ENCODE measurements around the gene MMP2. TPM values are rescaled to one million over a fixed set of nuclear protein-coding genes. Genes with fewer than 3 reads are reported as not detected.
A peak's percentile ranks its signal among the peaks of the same experiment; 100 is the strongest.

Gene MMP2
- total RNA-seq, 2 donors from 2014 or later, result 249 to 351 TPM

- H3K9me3 ChIP-seq, result no peaks in the 10 kb centered on the region
- H3K36me3 ChIP-seq, result peaks cover 9% of the 10 kb centered on the region
- peaks cover 14 to 45% of the 10 kb centered on the region in 2 donors for H3K4me1 ChIP-seq (ENCODE audit: control insufficient read depth in 1 of 2, low read depth in 2 of 2)
- no peaks in the 10 kb centered on the region for H3K27me3 ChIP-seq (replicated peaks; ENCODE audit: insufficient read depth)
- ATAC-seq (ENCODE audit: insufficient number of reproducible peaks, low FRiP score, low read depth), result no peak
- no peak for TF ChIP-seq CTCF (IDR thresholded peaks at IDR 0.05)
- no peak overlapping the region for H3K27ac ChIP-seq
- H3K4me3 ChIP-seq, result no peak overlapping the region
- DNase-seq (ENCODE audit: low spot score), result no peak
Observed at GRCh38 chr16:55497558-55497957, 18.6 kb downstream of the MMP2 start.

- ATAC-seq (ENCODE audit: insufficient number of reproducible peaks, low FRiP score, low read depth) (no peak), DNase-seq (ENCODE audit: low spot score) (no peak)
- H3K27me3 ChIP-seq (replicated peaks; ENCODE audit: insufficient read depth), result no peaks in the 10 kb centered on the region
- H3K4me1 ChIP-seq (ENCODE audit: control insufficient read depth in 1 of 2, low read depth in 2 of 2), result peaks cover 19 to 51% of the 10 kb centered on the region in 2 donors
- TF ChIP-seq CTCF (IDR thresholded peaks at IDR 0.05), result no peak
- H3K9me3 ChIP-seq, result no peaks in the 10 kb centered on the region
- H3K36me3 ChIP-seq, result peaks cover 9% of the 10 kb centered on the region
- H3K27ac ChIP-seq, result no peak overlapping the region
- H3K4me3 ChIP-seq, result no peak overlapping the region
Observed at GRCh38 chr16:55498101-55498500, 19.1 kb downstream of the MMP2 start.

GRCh38 chr16:55499281-55499680, 20.3 kb downstream of the MMP2 start:
- Histone ChIP-seq H3K4me3 (no peak overlapping the region), H3K4me1 (ENCODE audit: control insufficient read depth in 1 of 2, low read depth in 2 of 2) (peaks cover 19 to 55% of the 10 kb centered on the region in 2 donors), H3K9me3 (no peaks in the 10 kb centered on the region), H3K36me3 (peaks cover 9% of the 10 kb centered on the region), H3K27ac (peak overlapping the region; percentile 18 to 70), H3K27me3 (replicated peaks; ENCODE audit: insufficient read depth) (no peaks in the 10 kb centered on the region)
- no peak for TF ChIP-seq CTCF (IDR thresholded peaks at IDR 0.05)
- no peak for ATAC-seq (ENCODE audit: insufficient number of reproducible peaks, low FRiP score, low read depth)
- DNase-seq (ENCODE audit: low spot score), result no peak

GRCh38 chr16:55499951-55500529, 21.0 kb downstream of the MMP2 start:
- H3K36me3 ChIP-seq, result peaks cover 12% of the 10 kb centered on the region
- DNase-seq (ENCODE audit: low spot score) (no peak), ATAC-seq (ENCODE audit: insufficient number of reproducible peaks, low FRiP score, low read depth) (peak; percentile 50)
- TF ChIP-seq CTCF (IDR thresholded peaks at IDR 0.05), result no peak
- no peaks in the 10 kb centered on the region for H3K9me3 ChIP-seq
- H3K4me1 ChIP-seq (ENCODE audit: control insufficient read depth in 1 of 2, low read depth in 2 of 2), result peaks cover 19 to 49% of the 10 kb centered on the region in 2 donors
- no peaks in the 10 kb centered on the region for H3K27me3 ChIP-seq (replicated peaks; ENCODE audit: insufficient read depth)
- H3K27ac ChIP-seq, result peak overlapping the region; percentile 18 to 70
- no peak overlapping the region for H3K4me3 ChIP-seq

GRCh38 chr16:55500530-55501011, 21.6 kb downstream of the MMP2 start:
- no peak for DNase-seq (ENCODE audit: low spot score)
- no peaks in the 10 kb centered on the region for H3K9me3 ChIP-seq
- no peak for ATAC-seq (ENCODE audit: insufficient number of reproducible peaks, low FRiP score, low read depth)
- no peak for TF ChIP-seq CTCF (IDR thresholded peaks at IDR 0.05)
- H3K27ac ChIP-seq, result peak overlapping the region; percentile 1 to 70
- H3K4me3 ChIP-seq, result no peak overlapping the region
- H3K27me3 ChIP-seq (replicated peaks; ENCODE audit: insufficient read depth), result no peaks in the 10 kb centered on the region
- peaks cover 17% of the 10 kb centered on the region for H3K36me3 ChIP-seq
- peaks cover 19 to 44% of the 10 kb centered on the region in 2 donors for H3K4me1 ChIP-seq (ENCODE audit: control insufficient read depth in 1 of 2, low read depth in 2 of 2)

All from thoracic aorta (tissue), 2 donors.